ENCODE data around the gene CTTN. TPM values are rescaled to one million over a fixed set of nuclear protein-coding genes. Genes with fewer than 3 reads are reported as not detected.

CTTN gene
- total and polyA plus RNA-seq, 3 donors from 2014 or later, result 136 to 377 (median 354) TPM

DNA sequence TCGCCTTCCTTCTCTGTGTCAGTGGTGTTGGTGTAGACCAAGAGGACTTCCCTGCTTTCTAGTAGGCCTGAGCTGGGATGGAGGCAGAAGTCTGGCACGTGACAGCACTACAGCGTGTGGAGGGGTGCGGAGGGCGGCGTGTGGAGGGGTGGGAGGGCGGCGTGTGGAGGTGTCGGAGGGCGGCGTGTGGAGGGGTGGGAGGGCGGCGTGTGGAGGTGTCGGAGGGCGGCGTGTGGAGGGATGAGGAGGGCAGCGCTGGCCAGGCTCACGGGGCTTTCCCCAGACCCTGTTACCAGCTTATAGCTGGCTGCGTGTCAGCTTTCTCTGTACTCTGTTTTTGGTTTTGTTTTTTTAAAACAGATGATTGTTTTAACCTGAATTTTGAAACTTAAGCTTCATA is 45.7 kb upstream of the CTTN start:
- 64 to 80% methylated on average over 19 of the region's 19 CpGs for WGBS, 2 donors
- H3K36me3 ChIP-seq (ENCODE audit: low read depth, missing control alignments), result no peaks in the 10 kb centered on the region

DNA sequence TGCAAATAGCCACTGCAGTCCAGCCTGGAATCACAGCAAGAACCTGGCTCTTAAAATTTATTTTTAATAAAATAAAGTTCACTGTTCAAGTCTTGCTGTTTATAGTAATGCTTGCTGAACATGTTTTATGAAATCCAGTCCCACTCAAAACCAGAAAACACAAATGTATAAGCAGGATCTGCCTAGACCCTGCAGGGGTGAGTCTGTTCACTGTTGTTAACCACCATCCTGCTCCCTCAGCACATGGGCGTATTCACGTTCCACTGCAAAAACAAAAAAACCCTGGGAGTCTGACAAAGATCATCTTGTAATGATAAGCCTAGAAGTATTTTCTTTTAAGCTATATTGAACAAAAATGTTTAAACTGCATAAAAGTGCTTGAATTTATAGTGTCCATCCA is 45.0 kb upstream of the CTTN start:
- intact Hi-C loops (cut with DNase I; ENCODE audit: low total_unique reads), result no loop called here
- Histone ChIP-seq H3K27me3 (no peaks in the 10 kb centered on the region), H3K4me3 (no peak overlapping the region), H3K27ac (no peak overlapping the region), H3K9me3 (no peaks in the 10 kb centered on the region), H3K36me3 (ENCODE audit: low read depth, missing control alignments) (no peaks in the 10 kb centered on the region), H3K4me1 (peaks cover 9% of the 10 kb centered on the region)
- 55 to 64% methylated on average over 2 of the region's 2 CpGs for WGBS, 2 donors
- DNase-seq, result no peak
- no peak for TF ChIP-seq POLR2A (IDR thresholded peaks at IDR 0.05)
- TF ChIP-seq, protein P1, sequence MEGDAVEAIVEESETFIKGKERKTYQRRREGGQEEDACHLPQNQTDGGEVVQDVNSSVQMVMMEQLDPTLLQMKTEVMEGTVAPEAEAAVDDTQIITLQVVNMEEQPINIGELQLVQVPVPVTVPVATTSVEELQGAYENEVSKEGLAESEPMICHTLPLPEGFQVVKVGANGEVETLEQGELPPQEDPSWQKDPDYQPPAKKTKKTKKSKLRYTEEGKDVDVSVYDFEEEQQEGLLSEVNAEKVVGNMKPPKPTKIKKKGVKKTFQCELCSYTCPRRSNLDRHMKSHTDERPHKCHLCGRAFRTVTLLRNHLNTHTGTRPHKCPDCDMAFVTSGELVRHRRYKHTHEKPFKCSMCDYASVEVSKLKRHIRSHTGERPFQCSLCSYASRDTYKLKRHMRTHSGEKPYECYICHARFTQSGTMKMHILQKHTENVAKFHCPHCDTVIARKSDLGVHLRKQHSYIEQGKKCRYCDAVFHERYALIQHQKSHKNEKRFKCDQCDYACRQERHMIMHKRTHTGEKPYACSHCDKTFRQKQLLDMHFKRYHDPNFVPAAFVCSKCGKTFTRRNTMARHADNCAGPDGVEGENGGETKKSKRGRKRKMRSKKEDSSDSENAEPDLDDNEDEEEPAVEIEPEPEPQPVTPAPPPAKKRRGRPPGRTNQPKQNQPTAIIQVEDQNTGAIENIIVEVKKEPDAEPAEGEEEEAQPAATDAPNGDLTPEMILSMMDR (IDR thresholded peaks at IDR 0.05), result no peak

More for the DNA sequence above, 45.7 kb upstream of the CTTN start:
- Histone ChIP-seq H3K4me1 (peaks cover 9% of the 10 kb centered on the region), H3K27ac (no peak overlapping the region), H3K4me3 (no peak overlapping the region), H3K27me3 (no peaks in the 10 kb centered on the region), H3K9me3 (no peaks in the 10 kb centered on the region)
- intact Hi-C loops (cut with DNase I; ENCODE audit: low total_unique reads), result no loop called here
- DNase-seq, result no peak
- no peak for TF ChIP-seq POLR2A (IDR thresholded peaks at IDR 0.05)
- TF ChIP-seq, protein P1 (IDR thresholded peaks at IDR 0.05), result no peak

DNA sequence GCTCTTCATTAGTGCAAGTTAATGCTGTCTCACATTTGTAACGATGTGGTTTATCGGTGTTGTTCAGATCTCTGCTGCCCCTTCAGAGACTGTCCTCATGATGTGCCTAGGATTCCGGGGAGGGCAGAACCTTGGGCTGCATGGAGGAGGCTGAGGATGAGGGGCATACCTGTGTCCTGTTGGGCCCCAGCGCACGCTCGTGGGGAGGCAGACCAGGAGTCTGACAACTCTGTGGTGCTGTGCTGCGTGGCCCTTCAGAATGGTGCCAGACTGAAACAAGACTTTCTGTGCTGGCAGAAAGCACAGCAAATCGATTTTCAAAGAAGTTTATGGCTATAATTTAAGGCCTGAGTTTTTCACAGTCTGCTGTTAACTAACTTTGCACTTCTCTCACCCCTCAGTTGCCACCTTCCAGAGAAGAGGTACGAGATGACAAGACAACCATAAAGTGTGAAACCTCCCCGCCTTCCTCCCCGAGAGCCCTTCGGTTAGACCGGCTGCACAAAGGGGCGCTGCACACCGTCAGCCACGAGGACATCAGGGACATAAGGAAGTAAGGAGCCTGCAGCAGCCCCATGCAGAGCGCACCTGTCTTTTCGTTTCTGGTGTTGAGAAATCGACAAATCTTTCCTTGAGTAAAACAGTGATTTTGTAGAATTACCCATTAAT is 44.3 kb upstream of the CTTN start:
- H3K4me1 ChIP-seq, result peaks cover 9% of the 10 kb centered on the region
- no peak for DNase-seq
- no peak overlapping the region for H3K4me3 ChIP-seq
- H3K9me3 ChIP-seq, result no peaks in the 10 kb centered on the region
- no peak overlapping the region for H3K27ac ChIP-seq
- intact Hi-C loops (cut with DNase I; ENCODE audit: low total_unique reads), result no loop called here
- WGBS, 2 donors, result 76 to 86% methylated on average over 14 to 19 of the region's 19 CpGs
- TF ChIP-seq POLR2A (IDR thresholded peaks at IDR 0.05), result no peak
- TF ChIP-seq, protein P1 (IDR thresholded peaks at IDR 0.05), result no peak
- H3K36me3 ChIP-seq (ENCODE audit: low read depth, missing control alignments), result no peaks in the 10 kb centered on the region
- no peaks in the 10 kb centered on the region for H3K27me3 ChIP-seq

DNA sequence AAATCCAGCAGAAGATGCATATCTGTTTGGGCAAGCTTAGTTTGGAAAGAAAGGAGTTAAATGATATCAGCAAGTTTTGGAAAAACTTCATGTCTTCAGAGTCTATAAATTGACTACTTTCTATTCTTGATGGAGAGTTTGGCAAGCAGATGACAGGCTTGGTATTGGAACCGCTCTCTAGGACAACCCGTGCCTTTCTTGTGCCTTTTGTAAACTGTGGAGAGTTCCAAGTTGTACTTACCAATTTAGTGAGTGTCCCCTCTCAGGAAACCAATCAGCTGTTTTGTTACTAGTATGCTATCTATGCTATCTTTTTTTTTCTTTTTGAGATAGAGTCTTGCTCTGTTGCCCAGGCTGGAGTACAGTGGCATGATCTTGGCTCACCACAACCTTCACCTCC is 43.7 kb upstream of the CTTN start:
- intact Hi-C loops (cut with DNase I; ENCODE audit: low total_unique reads), result no loop called here
- H3K27me3 ChIP-seq, result no peaks in the 10 kb centered on the region
- no peak for DNase-seq
- TF ChIP-seq, protein P1 (IDR thresholded peaks at IDR 0.05), result no peak
- no peak for TF ChIP-seq POLR2A (IDR thresholded peaks at IDR 0.05)
- peaks cover 9% of the 10 kb centered on the region for H3K4me1 ChIP-seq
- no peak overlapping the region for H3K27ac ChIP-seq
- WGBS, 2 donors, result 83% methylated on average over 2 of the region's 2 CpGs
- H3K9me3 ChIP-seq, result no peaks in the 10 kb centered on the region
- no peak overlapping the region for H3K4me3 ChIP-seq
- no peaks in the 10 kb centered on the region for H3K36me3 ChIP-seq (ENCODE audit: low read depth, missing control alignments)

DNA sequence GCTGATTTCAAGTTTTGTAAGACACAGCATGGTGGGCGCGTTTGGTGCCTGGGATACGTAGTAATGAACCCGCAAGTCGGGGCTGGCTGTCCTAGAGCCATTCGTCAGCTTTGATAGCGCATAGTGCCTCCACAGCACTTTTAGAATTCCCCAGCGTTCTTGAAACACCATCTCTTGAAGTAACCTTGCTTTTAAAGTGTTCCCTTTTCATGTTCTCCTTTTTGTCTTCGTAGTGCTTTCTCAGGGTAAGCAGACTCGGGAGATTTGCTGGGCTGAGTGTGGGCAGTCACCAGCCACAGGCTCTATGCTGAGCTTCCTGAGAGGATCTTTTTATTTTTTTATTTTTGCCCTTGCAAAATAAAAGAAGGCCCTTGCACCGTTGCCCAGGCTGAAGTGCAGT is 39.6 kb upstream of the CTTN start:
- 90 to 91% methylated on average over 11 of the region's 11 CpGs for WGBS, 2 donors
- no peaks in the 10 kb centered on the region for H3K9me3 ChIP-seq
- H3K27ac ChIP-seq, result no peak overlapping the region
- TF ChIP-seq, protein P1 (IDR thresholded peaks at IDR 0.05), result no peak
- no peak for TF ChIP-seq POLR2A (IDR thresholded peaks at IDR 0.05)
- H3K27me3 ChIP-seq, result no peaks in the 10 kb centered on the region
- no peaks in the 10 kb centered on the region for H3K36me3 ChIP-seq (ENCODE audit: low read depth, missing control alignments)
- DNase-seq, result no peak
- no peaks in the 10 kb centered on the region for H3K4me1 ChIP-seq
- no peak overlapping the region for H3K4me3 ChIP-seq
- intact Hi-C loops (cut with DNase I; ENCODE audit: low total_unique reads), result no loop called here

Data from testis (tissue), 3 donors.